ENCODE measurements around the gene PRKG1. TPM values are rescaled to one million over a fixed set of nuclear protein-coding genes. Genes with fewer than 3 reads are reported as not detected.

Gene PRKG1
- total RNA-seq, 2 donors from 2014 or later = 1.3 to 2.7 TPM

DNA sequence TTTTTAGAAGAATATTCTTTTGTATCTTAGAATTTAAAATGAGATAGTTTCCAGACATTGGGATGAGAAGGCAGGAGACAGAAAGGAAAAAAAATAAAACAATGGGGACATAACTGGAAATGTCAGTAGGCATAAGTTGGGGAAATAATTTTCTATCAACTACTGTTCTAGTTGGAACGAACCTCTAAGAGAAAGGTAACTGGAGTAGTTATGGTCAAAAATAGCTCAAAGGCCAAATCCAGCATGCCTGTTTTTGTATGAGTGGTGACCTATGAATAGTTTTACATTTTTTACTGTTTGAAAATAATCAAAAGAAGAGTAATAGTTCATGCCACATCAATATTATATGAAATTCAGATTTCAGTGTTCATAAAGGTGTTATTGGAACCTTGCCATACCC lies 877.3 kb downstream of the PRKG1 start:
- Histone ChIP-seq H3K27ac (ENCODE audit: low read depth, low read length) (no peak overlapping the region), H3K36me3 (ENCODE audit: control insufficient read depth, insufficient read depth, low read length) (no peaks in the 10 kb centered on the region), H3K9me3 (ENCODE audit: control insufficient read depth, low read length) (peaks cover 6% of the 10 kb centered on the region), H3K9ac (ENCODE audit: extremely low read depth, low read length, poor library complexity, severe bottlenecking) (no peak overlapping the region), H3K27me3 (ENCODE audit: control insufficient read depth, insufficient read depth, low read length, poor library complexity, severe bottlenecking) (no peaks in the 10 kb centered on the region), H3K4me1 (ENCODE audit: control insufficient read depth, insufficient read depth, low read length) (no peaks in the 10 kb centered on the region), H3K4me3 (ENCODE audit: low read length) (no peak overlapping the region)
- Mint-ChIP-seq H3K9me3 (peaks cover 11% of the 10 kb centered on the region), H3K4me3 (no peak overlapping the region), H3K27ac (no peak overlapping the region), H3K27me3 (ENCODE audit: insufficient read depth) (no peaks in the 10 kb centered on the region), H3K4me1 (peaks cover 3% of the 10 kb centered on the region), H3K36me3 (ENCODE audit: low read depth) (no peaks in the 10 kb centered on the region)
- 92 to 100% methylated on average over 1 of the region's 1 CpG for WGBS, 2 experiments (ENCODE audit: insufficient coverage in 1 of 2, insufficient read length in 1 of 2)
- DNase-seq = no peak
- TF ChIP-seq CTCF (conservative IDR thresholded peaks at IDR 0.05) = no peak

DNA sequence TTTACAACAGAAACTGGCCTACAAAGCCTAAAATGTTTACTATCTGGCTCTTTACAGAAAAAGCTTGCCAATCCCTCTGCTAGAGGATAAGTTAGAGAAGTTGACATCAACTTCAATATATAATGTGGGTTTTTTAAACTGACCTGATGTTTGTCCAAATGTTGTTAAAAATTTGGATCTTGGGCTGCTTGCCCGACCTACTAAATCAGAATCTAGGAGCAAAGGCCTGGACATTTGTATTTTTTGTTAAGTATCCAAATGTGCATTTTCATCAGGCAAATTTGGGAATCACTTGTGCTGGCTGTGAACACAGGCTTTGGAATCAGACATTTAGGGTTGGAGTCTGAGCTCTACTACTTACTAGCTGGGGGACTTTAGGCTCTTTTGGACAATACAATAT lies 877.8 kb downstream of the PRKG1 start:
- Mint-ChIP-seq H3K36me3 (ENCODE audit: low read depth) (no peaks in the 10 kb centered on the region), H3K27me3 (ENCODE audit: insufficient read depth) (no peaks in the 10 kb centered on the region), H3K4me1 (peaks cover 3% of the 10 kb centered on the region), H3K27ac (no peak overlapping the region), H3K4me3 (no peak overlapping the region), H3K9me3 (peaks cover 7% of the 10 kb centered on the region)
- Histone ChIP-seq H3K36me3 (ENCODE audit: control insufficient read depth, insufficient read depth, low read length) (no peaks in the 10 kb centered on the region), H3K27me3 (ENCODE audit: control insufficient read depth, insufficient read depth, low read length, poor library complexity, severe bottlenecking) (no peaks in the 10 kb centered on the region), H3K9ac (ENCODE audit: extremely low read depth, low read length, poor library complexity, severe bottlenecking) (no peak overlapping the region), H3K9me3 (ENCODE audit: control insufficient read depth, low read length) (peaks cover 6% of the 10 kb centered on the region), H3K4me3 (ENCODE audit: low read length) (no peak overlapping the region), H3K4me1 (ENCODE audit: control insufficient read depth, insufficient read depth, low read length) (no peaks in the 10 kb centered on the region), H3K27ac (ENCODE audit: low read depth, low read length) (no peak overlapping the region)
- no peak for DNase-seq
- TF ChIP-seq CTCF (conservative IDR thresholded peaks at IDR 0.05) = no peak
- WGBS, 2 experiments (ENCODE audit: insufficient coverage in 1 of 2, insufficient read length in 1 of 2) = 83 to 90% methylated on average over 1 of the region's 1 CpG

GRCh38 chr10:51955696-51956095 lies 881.4 kb downstream of the PRKG1 start:
- Mint-ChIP-seq H3K27me3 (ENCODE audit: insufficient read depth) (peaks cover 5% of the 10 kb centered on the region), H3K4me3 (no peak overlapping the region), H3K9me3 (no peaks in the 10 kb centered on the region), H3K4me1 (peaks cover 3% of the 10 kb centered on the region), H3K27ac (no peak overlapping the region), H3K36me3 (ENCODE audit: low read depth) (no peaks in the 10 kb centered on the region)
- no peaks in the 10 kb centered on the region for H3K36me3 ChIP-seq (ENCODE audit: control insufficient read depth, insufficient read depth, low read length)
- no peaks in the 10 kb centered on the region for H3K9me3 ChIP-seq (ENCODE audit: control insufficient read depth, low read length)
- TF ChIP-seq CTCF (conservative IDR thresholded peaks at IDR 0.05) = no peak
- DNase-seq = no peak
- peaks cover 5% of the 10 kb centered on the region for H3K27me3 ChIP-seq (ENCODE audit: control insufficient read depth, insufficient read depth, low read length, poor library complexity, severe bottlenecking)
- H3K4me3 ChIP-seq (ENCODE audit: low read length) = no peak overlapping the region
- no peaks in the 10 kb centered on the region for H3K4me1 ChIP-seq (ENCODE audit: control insufficient read depth, insufficient read depth, low read length)
- no peak overlapping the region for H3K27ac ChIP-seq (ENCODE audit: low read depth, low read length)
- no peak overlapping the region for H3K9ac ChIP-seq (ENCODE audit: extremely low read depth, low read length, poor library complexity, severe bottlenecking)
- WGBS, 2 experiments (ENCODE audit: insufficient coverage in 1 of 2, insufficient read length in 1 of 2) = 70 to 80% methylated on average over 1 to 2 of the region's 2 CpGs
